Endodermal cell (in vitro differentiated cells): Measurements from ENCODE around the gene CCDC83. TPM values are rescaled to one million over a fixed set of nuclear protein-coding genes. Genes with fewer than 3 reads are reported as not detected.

Experiments
- DNase-seq: peaks from one replicate; pipeline ENCODE4 v3.0.0-alpha.2; 2017
- H3K27ac ChIP-seq: 2 replicates; pipeline ENCODE4 v1.5.1; 2013; ENCODE audit warnings: mild to moderate bottlenecking, low read depth, low read length, moderate library complexity
- H3K27me3 ChIP-seq: 2 replicates; pipeline ENCODE4 v1.6.1; 2013; ENCODE audit warnings: mild to moderate bottlenecking, low read length, moderate library complexity; ENCODE audit not compliant: insufficient read depth, control insufficient read depth, poor library complexity, severe bottlenecking
- H3K36me3 ChIP-seq: 2 replicates; pipeline ENCODE4 v1.7.0; 2013; ENCODE audit warnings: mild to moderate bottlenecking, low read length, moderate library complexity; ENCODE audit not compliant: control insufficient read depth, insufficient read depth
- H3K4me1 ChIP-seq: one replicate; pipeline ENCODE4 v1.7.0; 2013; ENCODE audit warnings: low read length; ENCODE audit not compliant: control insufficient read depth, insufficient read depth
- H3K4me3 ChIP-seq: 2 replicates; pipeline ENCODE4 v1.5.1; 2013; ENCODE audit warnings: mild to moderate bottlenecking, low read length, moderate library complexity
- H3K9ac ChIP-seq: 2 replicates; pipeline ENCODE4 v1.6.1; 2013; ENCODE audit warnings: mild to moderate bottlenecking, low read length, moderate library complexity; ENCODE audit not compliant: poor library complexity, severe bottlenecking; ENCODE audit errors: extremely low read depth
- H3K9me3 ChIP-seq: 2 replicates; pipeline ENCODE4 v1.6.1; 2013; ENCODE audit warnings: mild to moderate bottlenecking, low read length, moderate library complexity; ENCODE audit not compliant: control insufficient read depth
- H3K27ac Mint-ChIP-seq: 2 replicates; pipeline ENCODE4 v1.8.0; 2020; ENCODE audit warnings: mixed read lengths
- H3K27me3 Mint-ChIP-seq: 2 replicates; pipeline ENCODE4 v1.8.0; 2021; ENCODE audit warnings: mild to moderate bottlenecking, mixed read lengths; ENCODE audit not compliant: insufficient read depth
- H3K36me3 Mint-ChIP-seq: 2 replicates; pipeline ENCODE4 v1.8.0; 2020; ENCODE audit warnings: low read depth, mixed read lengths
- H3K4me1 Mint-ChIP-seq: 2 replicates; pipeline ENCODE4 v1.8.0; 2020; ENCODE audit warnings: mixed read lengths
- H3K4me3 Mint-ChIP-seq: 2 replicates; pipeline ENCODE4 v1.8.0; 2020; ENCODE audit warnings: mild to moderate bottlenecking, moderate library complexity, mixed read lengths
- H3K9me3 Mint-ChIP-seq: 2 replicates; pipeline ENCODE4 v1.8.0; 2020; ENCODE audit warnings: mild to moderate bottlenecking, mixed read lengths
- WGBS, 2 experiments: methylation state at CpG; one replicate each; pipeline versions ENCODE4 v1.1.5 to v1.1.7; 2013; ENCODE audit warnings: missing lambda C conversion rate in 2 of 2, mixed read lengths in 1 of 2; ENCODE audit not compliant: insufficient coverage in 1 of 2, insufficient read length in 1 of 2; 5-methylcytosine and 5-hydroxymethylcytosine counted together
- total RNA-seq, 2 donors: library from RNA; stranded (reverse); fragmentation: NEBNext Ultra II Directional in 1 of 2; extraction: Animal tissue kit (Norgen Biotek cat#: 25700) in 1 of 2; gene quantifications; 2 replicates in 1 of 2; 3 replicates in 1 of 2; pipeline ENCODE4 v1.2.1, GENCODE V29; 2021
- TF ChIP-seq, protein P1 (sequence below): fragments of 200-600 bp; sonication (generic); conservative IDR thresholded peaks from 2 replicates; pipeline ENCODE4 v1.5.0; 2021; ENCODE audit warnings: antibody characterized with exemption, mild to moderate bottlenecking

Gene CCDC83
- total RNA-seq, 2 donors from 2014 or later = not detected

DNA sequence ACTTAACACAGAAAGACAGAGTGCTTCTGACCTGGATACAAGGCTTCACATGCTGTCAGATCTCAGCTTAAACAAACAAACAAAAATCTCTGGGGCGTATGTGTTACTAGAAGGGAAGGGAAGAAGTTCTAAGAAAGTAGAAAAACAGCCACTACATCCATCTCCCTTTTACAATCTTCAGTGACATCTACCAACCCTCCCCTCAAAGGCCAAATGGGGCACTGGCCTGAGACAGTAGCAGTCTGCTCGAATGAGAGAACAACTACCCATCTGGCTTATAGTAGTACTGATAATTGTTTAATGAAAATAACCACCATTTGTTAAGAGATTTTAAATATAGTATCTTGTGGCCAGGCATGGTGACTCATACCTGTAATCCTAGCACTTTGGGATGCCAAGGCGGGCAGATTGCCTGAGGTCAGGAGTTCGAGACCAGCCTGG lies 29.4 kb downstream of the CCDC83 start:
- H3K9me3 ChIP-seq = no peaks in the 10 kb centered on the region
- Mint-ChIP-seq H3K4me1 (peaks cover 5% of the 10 kb centered on the region), H3K9me3 (no peaks in the 10 kb centered on the region), H3K27me3 (no peaks in the 10 kb centered on the region), H3K4me3 (no peak overlapping the region), H3K36me3 (no peaks in the 10 kb centered on the region), H3K27ac (no peak overlapping the region)
- WGBS, 2 experiments = 80 to 94% methylated on average over 1 to 2 of the region's 4 CpGs
- TF ChIP-seq, protein P1, sequence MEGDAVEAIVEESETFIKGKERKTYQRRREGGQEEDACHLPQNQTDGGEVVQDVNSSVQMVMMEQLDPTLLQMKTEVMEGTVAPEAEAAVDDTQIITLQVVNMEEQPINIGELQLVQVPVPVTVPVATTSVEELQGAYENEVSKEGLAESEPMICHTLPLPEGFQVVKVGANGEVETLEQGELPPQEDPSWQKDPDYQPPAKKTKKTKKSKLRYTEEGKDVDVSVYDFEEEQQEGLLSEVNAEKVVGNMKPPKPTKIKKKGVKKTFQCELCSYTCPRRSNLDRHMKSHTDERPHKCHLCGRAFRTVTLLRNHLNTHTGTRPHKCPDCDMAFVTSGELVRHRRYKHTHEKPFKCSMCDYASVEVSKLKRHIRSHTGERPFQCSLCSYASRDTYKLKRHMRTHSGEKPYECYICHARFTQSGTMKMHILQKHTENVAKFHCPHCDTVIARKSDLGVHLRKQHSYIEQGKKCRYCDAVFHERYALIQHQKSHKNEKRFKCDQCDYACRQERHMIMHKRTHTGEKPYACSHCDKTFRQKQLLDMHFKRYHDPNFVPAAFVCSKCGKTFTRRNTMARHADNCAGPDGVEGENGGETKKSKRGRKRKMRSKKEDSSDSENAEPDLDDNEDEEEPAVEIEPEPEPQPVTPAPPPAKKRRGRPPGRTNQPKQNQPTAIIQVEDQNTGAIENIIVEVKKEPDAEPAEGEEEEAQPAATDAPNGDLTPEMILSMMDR = no peak
- no peak for DNase-seq
- no peak overlapping the region for H3K27ac ChIP-seq
- peaks cover 3% of the 10 kb centered on the region for H3K4me1 ChIP-seq
- H3K9ac ChIP-seq = no peak overlapping the region
- no peaks in the 10 kb centered on the region for H3K27me3 ChIP-seq
- H3K4me3 ChIP-seq = no peak overlapping the region
- no peaks in the 10 kb centered on the region for H3K36me3 ChIP-seq

DNA sequence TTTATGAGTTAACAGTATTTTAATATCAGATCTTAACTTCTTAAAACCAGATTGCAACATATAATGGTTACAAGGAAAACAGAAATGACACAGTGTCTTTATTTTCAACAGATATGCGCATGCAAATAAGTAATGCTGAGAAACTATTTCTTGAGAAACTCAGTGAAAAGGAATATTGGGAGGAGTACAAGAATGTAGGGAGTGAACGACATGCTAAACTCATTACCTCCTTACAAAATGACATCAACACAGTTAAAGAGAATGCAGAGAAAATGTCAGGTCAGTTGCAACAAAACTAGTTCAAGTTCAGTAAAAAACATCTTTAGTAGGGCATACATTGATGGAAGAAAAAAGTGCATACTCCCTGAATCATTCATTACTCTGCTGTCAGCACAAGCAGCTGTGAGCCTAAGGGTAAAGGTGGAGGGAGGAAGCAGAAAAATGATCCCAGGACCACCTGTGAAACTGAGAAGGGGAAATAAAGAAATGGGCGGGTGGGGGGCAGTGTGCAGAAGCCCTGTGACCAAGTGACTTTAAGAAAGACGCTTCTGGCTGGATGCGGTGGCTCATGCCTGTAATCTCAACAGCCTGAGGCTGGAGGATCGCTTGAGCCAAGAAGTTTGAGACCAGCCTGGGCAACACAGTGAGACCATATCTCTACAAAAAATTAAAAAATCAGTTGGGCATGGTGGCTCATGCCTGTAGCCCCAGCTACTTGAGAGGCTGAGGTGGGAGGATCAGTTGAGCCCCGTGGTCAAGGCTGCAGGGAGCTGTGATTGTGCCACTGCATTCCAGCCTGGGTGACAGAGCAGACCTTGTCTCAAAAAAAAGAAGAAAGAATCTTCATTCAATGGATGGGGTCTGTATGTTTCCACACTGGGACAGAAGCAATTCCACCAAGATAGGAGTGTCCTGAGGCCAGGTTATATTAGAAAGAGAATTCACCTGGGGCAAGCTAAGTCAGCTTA lies 31.2 kb downstream of the CCDC83 start:
- peaks cover 12% of the 10 kb centered on the region for H3K4me1 Mint-ChIP-seq
- WGBS, 2 experiments = 92% methylated on average over 3 to 6 of the region's 7 CpGs
- Histone ChIP-seq H3K27ac (no peak overlapping the region), H3K9ac (no peak overlapping the region), H3K4me3 (no peak overlapping the region), H3K36me3 (no peaks in the 10 kb centered on the region), H3K9me3 (no peaks in the 10 kb centered on the region), H3K4me1 (peaks cover 3% of the 10 kb centered on the region), H3K27me3 (no peaks in the 10 kb centered on the region)
- TF ChIP-seq, protein P1 = no peak
- H3K27ac Mint-ChIP-seq = no peak overlapping the region
- H3K9me3 Mint-ChIP-seq = no peaks in the 10 kb centered on the region
- no peak for DNase-seq
- H3K27me3 Mint-ChIP-seq = no peaks in the 10 kb centered on the region
- no peaks in the 10 kb centered on the region for H3K36me3 Mint-ChIP-seq
- no peak overlapping the region for H3K4me3 Mint-ChIP-seq

DNA sequence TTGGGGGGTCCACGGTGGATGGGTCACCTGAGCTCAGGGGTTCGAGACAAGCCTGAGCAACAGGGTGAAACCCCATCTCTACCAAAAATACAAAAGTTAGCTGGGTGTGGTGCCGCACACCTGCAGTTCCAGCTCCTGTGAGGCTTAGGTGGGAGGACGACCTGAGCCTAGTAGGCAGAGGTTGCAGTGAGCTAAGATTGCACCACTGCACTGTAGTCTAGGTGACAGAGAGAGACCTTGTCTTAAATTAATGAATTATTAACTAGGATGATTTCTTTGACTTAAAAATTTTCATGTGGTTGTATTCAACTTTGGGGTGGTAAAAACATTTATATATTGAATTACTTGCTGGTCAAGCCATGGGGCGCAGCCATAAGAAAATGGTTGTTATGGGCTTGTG lies 33.9 kb downstream of the CCDC83 start:
- H3K27ac Mint-ChIP-seq = no peak overlapping the region
- WGBS, 2 experiments = 93 to 100% methylated on average over 4 to 5 of the region's 5 CpGs
- no peaks in the 10 kb centered on the region for H3K27me3 ChIP-seq

More for the DNA sequence above, 33.9 kb downstream of the CCDC83 start:
- TF ChIP-seq, protein P1 = no peak
- Histone ChIP-seq H3K4me1 (peaks cover 3% of the 10 kb centered on the region), H3K27ac (no peak overlapping the region), H3K9ac (no peak overlapping the region), H3K4me3 (no peak overlapping the region), H3K9me3 (no peaks in the 10 kb centered on the region), H3K36me3 (no peaks in the 10 kb centered on the region)
- DNase-seq = no peak
- no peaks in the 10 kb centered on the region for H3K36me3 Mint-ChIP-seq
- no peaks in the 10 kb centered on the region for H3K9me3 Mint-ChIP-seq
- peaks cover 19% of the 10 kb centered on the region for H3K4me1 Mint-ChIP-seq
- H3K27me3 Mint-ChIP-seq = no peaks in the 10 kb centered on the region
- H3K4me3 Mint-ChIP-seq = no peak overlapping the region
